ENCODE results near the gene WDR86. TPM values are rescaled to one million over a fixed set of nuclear protein-coding genes. Genes with fewer than 3 reads are reported as not detected.

The WDR86 gene
- total RNA-seq, 4 donors from 2014 or later = 1.4 to 2.4 (median 2.0) TPM; not detected in 1

DNA sequence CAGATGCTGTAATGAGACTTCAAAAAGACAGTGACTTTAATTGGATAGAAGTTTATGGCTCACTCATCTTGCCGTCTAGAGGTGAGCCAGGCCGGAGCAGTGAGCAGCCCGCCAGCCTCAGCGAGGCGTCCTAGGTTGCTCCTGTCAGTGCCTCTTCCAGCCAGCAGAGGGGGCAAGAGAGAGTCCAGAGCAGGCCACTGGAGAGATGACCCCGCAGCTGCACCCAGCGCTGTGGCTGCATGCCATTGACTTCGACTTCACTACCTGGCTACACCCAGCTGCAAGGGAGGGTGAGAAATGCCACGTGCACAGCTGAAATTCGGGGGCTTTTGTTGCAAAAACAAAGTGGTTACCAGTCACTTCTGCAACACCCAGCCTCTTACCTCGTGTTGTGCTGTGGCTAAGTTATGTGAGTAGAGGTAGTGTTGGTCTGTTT is 41.7 kb downstream of the WDR86 start:
- 8 to 17% methylated on average over 10 to 11 of the region's 11 CpGs for WGBS, 2 donors
- H3K4me3 ChIP-seq (ENCODE audit: low read depth, poor library complexity, severe bottlenecking) = no peak overlapping the region
- intact Hi-C loops (cut with DNase I; ENCODE audit: low total_unique reads) = no loop called here
- TF ChIP-seq, protein P1, sequence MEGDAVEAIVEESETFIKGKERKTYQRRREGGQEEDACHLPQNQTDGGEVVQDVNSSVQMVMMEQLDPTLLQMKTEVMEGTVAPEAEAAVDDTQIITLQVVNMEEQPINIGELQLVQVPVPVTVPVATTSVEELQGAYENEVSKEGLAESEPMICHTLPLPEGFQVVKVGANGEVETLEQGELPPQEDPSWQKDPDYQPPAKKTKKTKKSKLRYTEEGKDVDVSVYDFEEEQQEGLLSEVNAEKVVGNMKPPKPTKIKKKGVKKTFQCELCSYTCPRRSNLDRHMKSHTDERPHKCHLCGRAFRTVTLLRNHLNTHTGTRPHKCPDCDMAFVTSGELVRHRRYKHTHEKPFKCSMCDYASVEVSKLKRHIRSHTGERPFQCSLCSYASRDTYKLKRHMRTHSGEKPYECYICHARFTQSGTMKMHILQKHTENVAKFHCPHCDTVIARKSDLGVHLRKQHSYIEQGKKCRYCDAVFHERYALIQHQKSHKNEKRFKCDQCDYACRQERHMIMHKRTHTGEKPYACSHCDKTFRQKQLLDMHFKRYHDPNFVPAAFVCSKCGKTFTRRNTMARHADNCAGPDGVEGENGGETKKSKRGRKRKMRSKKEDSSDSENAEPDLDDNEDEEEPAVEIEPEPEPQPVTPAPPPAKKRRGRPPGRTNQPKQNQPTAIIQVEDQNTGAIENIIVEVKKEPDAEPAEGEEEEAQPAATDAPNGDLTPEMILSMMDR (IDR thresholded peaks at IDR 0.05) = peak in 2 of 3 donors; percentile 89 to 94
- no peak for TF ChIP-seq POLR2A (IDR thresholded peaks at IDR 0.05)
- DNase-seq (ENCODE audit: low spot score in 2 of 2) = peak; percentile 65 to 95

DNA sequence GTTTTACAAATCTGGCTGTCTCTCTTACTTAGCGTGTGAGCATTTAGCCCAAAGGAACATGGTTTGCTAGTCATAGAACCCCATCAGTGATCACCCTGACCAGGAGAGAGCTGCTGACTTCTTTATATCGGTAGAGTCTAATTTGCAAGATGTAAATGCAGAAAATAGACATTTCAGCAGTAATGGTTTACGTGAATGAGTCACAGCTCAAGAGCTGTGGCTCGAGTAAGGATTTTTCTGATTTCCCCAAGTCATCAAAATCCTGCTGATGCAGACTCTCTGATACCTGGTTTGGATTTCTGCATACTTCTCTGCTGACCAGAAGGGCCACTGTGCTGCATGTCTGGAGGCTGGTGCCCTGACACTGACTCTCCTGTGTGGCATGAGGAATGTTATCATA is 42.6 kb downstream of the WDR86 start:
- intact Hi-C loops (cut with DNase I; ENCODE audit: low total_unique reads) = no loop called here
- TF ChIP-seq POLR2A (IDR thresholded peaks at IDR 0.05) = no peak
- TF ChIP-seq, protein P1 (IDR thresholded peaks at IDR 0.05) = no peak
- 78 to 84% methylated on average over 4 of the region's 4 CpGs for WGBS, 2 donors
- no peak for DNase-seq (ENCODE audit: low spot score in 2 of 2)
- no peak overlapping the region for H3K4me3 ChIP-seq (ENCODE audit: low read depth, poor library complexity, severe bottlenecking)

DNA sequence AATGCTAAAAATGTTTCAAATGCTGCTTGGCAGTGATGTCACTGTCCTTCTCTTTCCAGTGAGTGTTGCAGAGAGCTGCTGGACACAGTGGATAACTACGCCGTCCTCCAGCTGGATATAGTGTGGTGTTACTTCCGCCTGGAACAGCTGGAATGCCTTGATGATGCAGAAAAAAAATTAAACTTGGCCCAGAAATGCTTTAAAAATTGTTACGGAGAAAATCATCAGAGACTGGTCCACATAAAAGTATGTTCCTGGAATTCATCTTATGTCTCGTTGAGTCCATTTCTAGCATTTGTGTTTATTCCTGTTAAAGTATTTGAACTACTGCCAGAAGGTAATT is 43.0 kb downstream of the WDR86 start:
- no peak for DNase-seq (ENCODE audit: low spot score in 2 of 2)

DNA sequence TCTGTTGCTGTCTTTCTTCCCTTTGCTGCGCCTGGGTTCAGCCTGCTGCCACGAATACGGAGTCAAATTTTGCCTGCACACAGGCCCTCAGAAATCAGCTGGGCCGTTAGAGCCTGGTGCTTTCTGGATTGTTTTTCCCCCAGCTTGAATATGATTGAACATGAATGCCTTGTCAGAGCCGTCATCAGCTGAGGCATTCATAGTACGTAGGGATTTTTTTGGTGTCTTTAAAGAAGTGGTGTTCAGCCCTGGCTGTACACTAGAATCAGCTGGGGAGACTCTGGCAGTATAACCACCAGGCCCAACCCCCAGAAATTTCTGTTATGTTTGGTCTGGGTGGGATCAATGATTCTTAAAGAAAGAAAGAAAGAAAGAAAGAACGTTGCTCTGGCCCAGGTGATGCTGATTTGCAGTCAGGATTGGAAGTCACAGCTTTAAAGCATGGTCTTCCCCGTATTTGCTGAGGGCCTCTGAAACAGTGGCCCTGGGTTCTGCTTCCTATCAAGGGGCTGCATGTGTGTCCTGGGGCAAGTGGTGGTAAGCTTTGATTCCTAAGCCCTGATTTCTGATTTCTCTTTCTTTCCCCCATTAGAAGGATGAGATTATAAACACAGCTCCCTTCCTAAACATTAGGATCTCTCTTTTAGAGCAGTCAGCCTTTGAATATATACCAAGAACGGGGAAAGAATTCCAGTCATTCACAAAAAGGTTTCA is 43.5 kb downstream of the WDR86 start:
- DNase-seq (ENCODE audit: low spot score in 2 of 2) = no peak
- intact Hi-C loops (cut with DNase I; ENCODE audit: low total_unique reads) = no loop called here
- WGBS, 2 donors = 72 to 79% methylated on average over 9 of the region's 9 CpGs
- no peak overlapping the region for H3K4me3 ChIP-seq (ENCODE audit: low read depth, poor library complexity, severe bottlenecking)
- TF ChIP-seq, protein P1 (IDR thresholded peaks at IDR 0.05) = no peak
- TF ChIP-seq POLR2A (IDR thresholded peaks at IDR 0.05) = no peak

More for the DNA sequence above, 43.0 kb downstream of the WDR86 start:
- no peak overlapping the region for H3K4me3 ChIP-seq (ENCODE audit: low read depth, poor library complexity, severe bottlenecking)
- intact Hi-C loops (cut with DNase I; ENCODE audit: low total_unique reads) = no loop called here
- WGBS, 2 donors = 58 to 82% methylated on average over 5 of the region's 5 CpGs
- no peak for TF ChIP-seq POLR2A (IDR thresholded peaks at IDR 0.05)
- TF ChIP-seq, protein P1 (IDR thresholded peaks at IDR 0.05) = no peak

DNA sequence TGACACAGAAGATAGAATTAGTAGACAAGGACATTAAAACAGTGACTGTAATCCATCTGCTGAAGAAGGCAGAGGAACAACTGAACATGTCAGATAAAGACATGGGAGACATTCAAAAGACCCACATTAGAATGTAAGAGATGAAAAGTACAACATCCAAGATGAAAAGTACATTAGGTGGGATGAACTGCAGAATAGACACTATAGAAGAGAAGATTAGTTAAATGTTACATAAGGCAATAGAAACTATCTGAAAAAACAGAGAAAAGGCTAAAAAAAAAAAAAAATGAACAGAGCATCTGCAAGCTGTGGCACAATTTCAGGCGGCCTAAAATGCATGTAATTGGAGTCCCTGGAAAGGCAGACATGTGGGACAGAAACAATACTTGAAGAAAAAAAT is 46.7 kb downstream of the WDR86 start:
- H3K4me3 ChIP-seq (ENCODE audit: low read depth, poor library complexity, severe bottlenecking) = no peak overlapping the region
- TF ChIP-seq, protein P1 (IDR thresholded peaks at IDR 0.05) = no peak
- TF ChIP-seq POLR2A (IDR thresholded peaks at IDR 0.05) = no peak
- WGBS, 2 donors = 89 to 94% methylated on average over 1 of the region's 1 CpG
- no peak for DNase-seq (ENCODE audit: low spot score in 2 of 2)
- intact Hi-C loops (cut with DNase I; ENCODE audit: low total_unique reads) = no loop called here
